Breast epithelium (tissue), 4 donors: Measurements from ENCODE around the gene MICAL3. TPM values are rescaled to one million over a fixed set of nuclear protein-coding genes. Genes with fewer than 3 reads are reported as not detected.

ENCODE experiments used
- DNase-seq, 2 donors: peaks; one replicate each; pipeline ENCODE4 v3.0.0-alpha.2; 2019; ENCODE audit warnings: low spot score in 2 of 2
- H3K27ac ChIP-seq, 2 donors: fragments of 200-600 bp; sonication (generic) in 1 of 2; one replicate each; pipeline ENCODE4 v1.5.1; 2016 to 2019; ENCODE audit warnings: mild to moderate bottlenecking in 1 of 2
- H3K27me3 ChIP-seq, 2 donors: fragments of 200-600 bp; sonication (generic) in 1 of 2; one replicate each; pipeline versions ENCODE4 v1.5.1 to v1.6.0; 2017 to 2019; ENCODE audit warnings: control low read depth in 1 of 2, mild to moderate bottlenecking in 1 of 2
- H3K36me3 ChIP-seq: fragments of 200-600 bp; one replicate; pipeline ENCODE4 v1.5.1; 2019
- H3K4me1 ChIP-seq, 2 donors: fragments of 200-600 bp; sonication (generic); one replicate each; pipeline ENCODE4 v1.5.1; 2016 to 2019; ENCODE audit warnings: control low read depth in 1 of 2
- H3K4me3 ChIP-seq, 3 donors: fragments of 200-600 bp; sonication (generic); 1 replicate in 2 of 3; 2 replicates in 1 of 3; pipeline ENCODE4 v1.5.1; 2016 to 2019; ENCODE audit warnings: mild to moderate bottlenecking in 3 of 3, moderate library complexity in 2 of 3
- H3K9me3 ChIP-seq, 2 donors: fragments of 200-600 bp; sonication (generic) in 1 of 2; one replicate each; pipeline ENCODE4 v1.5.1; 2016 to 2019; ENCODE audit warnings: control low read depth in 1 of 2
- POLR2A ChIP-seq: fragments of 450-650 bp; IDR thresholded peaks from one replicate; pipeline ENCODE4 v1.6.1; 2016; ENCODE audit warnings: antibody characterized with exemption, mild to moderate bottlenecking, moderate library complexity
- POLR2AphosphoS5 ChIP-seq, 3 donors: sonication (generic); formaldehyde crosslinking; IDR thresholded peaks; one replicate each; pipeline ENCODE4 v1.6.1; 2017; ENCODE audit warnings: antibody characterized with exemption in 3 of 3
- intact Hi-C: fragments of 100-400 bp; cut with DNase I; formaldehyde crosslinking; loops from one replicate; pipeline ENCODE4 v1.15.1; 2023; ENCODE audit warnings: low total_unique reads
- total RNA-seq, 3 donors: library from RNA; depleted of rRNA; stranded (reverse); fragments of >200 nt; gene quantifications; one replicate each; pipeline ENCODE4 v1.1.0, GENCODE V29; 2016
- TF ChIP-seq, protein P1 (sequence below), 3 donors: fragments of 450-650 bp; IDR thresholded peaks; one replicate each; pipeline ENCODE4 v1.5.1; 2016 to 2017; ENCODE audit warnings: antibody characterized with exemption in 3 of 3, mild to moderate bottlenecking in 3 of 3, moderate library complexity in 3 of 3

MICAL3 gene
- total RNA-seq, 3 donors from 2014 or later, result 19.5 to 42.3 (median 34.8) TPM

- intact Hi-C loops, result no loop called here
- peak overlapping the region; percentile 55 to 60 for H3K27ac ChIP-seq
- H3K9me3 ChIP-seq, result no peaks in the 10 kb centered on the region
- H3K4me3 ChIP-seq, result no peak overlapping the region
- DNase-seq, result no peak
- no peaks in the 10 kb centered on the region for H3K36me3 ChIP-seq
- peaks cover 10 to 15% of the 10 kb centered on the region in 2 donors for H3K4me1 ChIP-seq
- TF ChIP-seq, protein P1, sequence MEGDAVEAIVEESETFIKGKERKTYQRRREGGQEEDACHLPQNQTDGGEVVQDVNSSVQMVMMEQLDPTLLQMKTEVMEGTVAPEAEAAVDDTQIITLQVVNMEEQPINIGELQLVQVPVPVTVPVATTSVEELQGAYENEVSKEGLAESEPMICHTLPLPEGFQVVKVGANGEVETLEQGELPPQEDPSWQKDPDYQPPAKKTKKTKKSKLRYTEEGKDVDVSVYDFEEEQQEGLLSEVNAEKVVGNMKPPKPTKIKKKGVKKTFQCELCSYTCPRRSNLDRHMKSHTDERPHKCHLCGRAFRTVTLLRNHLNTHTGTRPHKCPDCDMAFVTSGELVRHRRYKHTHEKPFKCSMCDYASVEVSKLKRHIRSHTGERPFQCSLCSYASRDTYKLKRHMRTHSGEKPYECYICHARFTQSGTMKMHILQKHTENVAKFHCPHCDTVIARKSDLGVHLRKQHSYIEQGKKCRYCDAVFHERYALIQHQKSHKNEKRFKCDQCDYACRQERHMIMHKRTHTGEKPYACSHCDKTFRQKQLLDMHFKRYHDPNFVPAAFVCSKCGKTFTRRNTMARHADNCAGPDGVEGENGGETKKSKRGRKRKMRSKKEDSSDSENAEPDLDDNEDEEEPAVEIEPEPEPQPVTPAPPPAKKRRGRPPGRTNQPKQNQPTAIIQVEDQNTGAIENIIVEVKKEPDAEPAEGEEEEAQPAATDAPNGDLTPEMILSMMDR (IDR thresholded peaks at IDR 0.05), result no peak
- no peak for TF ChIP-seq POLR2A
- no peak for TF ChIP-seq POLR2AphosphoS5 (IDR thresholded peaks at IDR 0.05)
- no peaks in the 10 kb centered on the region for H3K27me3 ChIP-seq
These were observed 113.6 kb downstream of the MICAL3 start for GRCh38 chr22:17910561-17911311.

DNA sequence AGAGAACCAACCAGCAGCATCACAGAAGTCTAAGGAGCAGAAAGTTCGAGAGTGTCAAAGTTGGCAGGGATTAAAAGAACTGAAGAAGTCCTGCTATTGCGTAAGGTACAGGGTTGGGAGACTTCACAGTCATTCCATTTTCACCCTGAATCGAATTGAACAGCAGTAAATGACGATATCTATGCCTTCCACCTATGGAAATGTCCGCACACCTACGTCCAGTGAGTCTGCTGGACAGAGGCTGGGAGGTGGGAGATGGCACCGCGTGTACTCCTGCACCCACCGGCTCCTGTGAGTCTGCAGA, 116.7 kb downstream of the MICAL3 start:
- Histone ChIP-seq H3K4me3 (no peak overlapping the region), H3K27ac (no peak overlapping the region), H3K27me3 (no peaks in the 10 kb centered on the region), H3K4me1 (peaks cover 10 to 15% of the 10 kb centered on the region in 2 donors), H3K9me3 (no peaks in the 10 kb centered on the region), H3K36me3 (no peaks in the 10 kb centered on the region)
- DNase-seq, result no peak
- intact Hi-C loops, result loop anchor here (5.0 kb wide), 1 partner anchor 1270 kb away; the partner anchor contains the start of gene SLC25A1
- no peak for TF ChIP-seq POLR2A
- TF ChIP-seq, protein P1 (IDR thresholded peaks at IDR 0.05), result no peak
- TF ChIP-seq POLR2AphosphoS5 (IDR thresholded peaks at IDR 0.05), result no peak

DNA sequence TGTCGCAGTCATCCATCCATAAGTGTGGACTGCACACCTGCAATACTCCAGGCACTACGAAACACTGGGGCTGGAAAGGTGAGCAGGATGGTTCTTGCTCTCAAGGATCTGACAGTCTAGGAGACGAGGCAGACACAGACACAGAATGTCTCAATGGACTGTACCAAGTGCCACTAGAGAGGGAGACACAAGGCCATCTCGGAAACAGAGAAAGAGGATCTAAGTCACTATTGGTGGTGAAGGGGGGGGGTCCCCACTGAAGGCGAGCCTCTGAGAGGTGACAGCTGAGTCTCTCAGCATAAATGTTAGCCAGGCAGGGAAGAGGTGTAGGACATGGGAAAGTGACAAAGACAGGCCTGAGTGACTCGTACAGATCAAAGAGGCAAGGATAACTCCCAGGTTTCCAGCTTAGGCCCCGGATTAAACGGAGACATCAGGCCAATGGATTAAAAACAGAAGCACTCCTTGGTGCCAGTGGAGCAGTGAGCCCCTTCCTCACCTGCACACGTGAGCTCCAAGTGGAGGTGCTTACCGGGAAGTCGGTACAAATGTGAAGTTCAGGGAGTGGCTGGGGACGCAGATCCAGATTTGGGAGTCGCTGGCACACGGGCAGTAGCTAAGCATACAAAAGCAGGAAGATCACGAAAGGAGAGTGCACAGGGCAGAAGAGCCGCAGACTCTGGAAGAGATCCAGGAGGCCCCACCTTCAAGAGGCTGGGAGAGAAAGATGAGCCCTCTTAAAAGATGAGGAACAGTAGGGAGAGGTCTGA, 117.2 kb downstream of the MICAL3 start:
- H3K4me3 ChIP-seq, result no peak overlapping the region
- no peaks in the 10 kb centered on the region for H3K36me3 ChIP-seq
- no peak for DNase-seq
- H3K9me3 ChIP-seq, result no peaks in the 10 kb centered on the region
- no peak overlapping the region for H3K27ac ChIP-seq
- intact Hi-C loops, result loop anchor here (5.0 kb wide), 1 partner anchor 1270 kb away; the partner anchor contains the start of gene SLC25A1
- no peaks in the 10 kb centered on the region for H3K27me3 ChIP-seq
- TF ChIP-seq POLR2A (no peak), POLR2AphosphoS5 (IDR thresholded peaks at IDR 0.05) (no peak)
- TF ChIP-seq, protein P1 (IDR thresholded peaks at IDR 0.05), result no peak
- H3K4me1 ChIP-seq, result peaks cover 10 to 15% of the 10 kb centered on the region in 2 donors

GRCh38 chr22:17905445-17905844, 118.9 kb downstream of the MICAL3 start:
- no peak for TF ChIP-seq POLR2A
- no peak for TF ChIP-seq POLR2AphosphoS5 (IDR thresholded peaks at IDR 0.05)
- TF ChIP-seq, protein P1 (IDR thresholded peaks at IDR 0.05), result no peak
- intact Hi-C loops, result loop anchor here (5.0 kb wide), 1 partner anchor 1272 kb away; the partner anchor contains the start of gene SLC25A1
- H3K36me3 ChIP-seq, result no peaks in the 10 kb centered on the region
- H3K27me3 ChIP-seq, result no peaks in the 10 kb centered on the region
- H3K27ac ChIP-seq, result no peak overlapping the region
- H3K4me3 ChIP-seq, result no peak overlapping the region
- H3K9me3 ChIP-seq, result no peaks in the 10 kb centered on the region
- peaks cover 3 to 5% of the 10 kb centered on the region in 2 donors for H3K4me1 ChIP-seq
- DNase-seq, result no peak
